Karpas-422 (cell line): Measurements from ENCODE around the gene DCST2. TPM values are rescaled to one million over a fixed set of nuclear protein-coding genes. Genes with fewer than 3 reads are reported as not detected.
A peak's percentile ranks its signal among the peaks of the same experiment; 100 is the strongest.
"Not testable (repeated sequence)": the region's sequence is repeated elsewhere in the genome, so short reads cannot be mapped to it uniquely, and the experiment has no call there.

Source experiments
- DNase-seq: peaks from one replicate; pipeline ENCODE4 v3.0.0-alpha.2; 2015
- H2AFZ ChIP-seq: fragments of 200-600 bp; sonication (generic); 2 replicates; pipeline ENCODE4 v1.6.1; 2014; ENCODE audit warnings: antibody characterized with exemption, low read length, mixed read lengths
- H3K27ac ChIP-seq: fragments of 200-600 bp; sonication (generic); 2 replicates; pipeline ENCODE4 v1.5.1; 2014; ENCODE audit warnings: mild to moderate bottlenecking, low read length, moderate library complexity
- H3K27me3 ChIP-seq: fragments of 200-600 bp; sonication (generic); 2 replicates; pipeline ENCODE4 v1.6.1; 2014; ENCODE audit warnings: low read length, mixed read lengths
- H3K36me3 ChIP-seq: fragments of 200-600 bp; sonication (generic); 2 replicates; pipeline ENCODE4 v1.6.1; 2014; ENCODE audit warnings: low read length, mixed read lengths; ENCODE audit not compliant: insufficient read depth
- H3K4me1 ChIP-seq: fragments of 200-600 bp; sonication (generic); 2 replicates; pipeline ENCODE4 v1.6.1; 2014; ENCODE audit warnings: mild to moderate bottlenecking, low read length, mixed read lengths
- H3K4me2 ChIP-seq: fragments of 200-600 bp; sonication (generic); 2 replicates; pipeline ENCODE4 v1.6.1; 2014; ENCODE audit warnings: low read length, low read depth, mild to moderate bottlenecking; ENCODE audit not compliant: poor library complexity, severe bottlenecking
- H3K4me3 ChIP-seq: fragments of 200-600 bp; sonication (generic); 2 replicates; pipeline ENCODE4 v1.5.1; 2014; ENCODE audit warnings: mild to moderate bottlenecking, antibody characterized with exemption, low read length, mixed read lengths
- H3K79me2 ChIP-seq: fragments of 200-600 bp; sonication (generic); 2 replicates; pipeline ENCODE4 v1.6.1; 2014; ENCODE audit warnings: mild to moderate bottlenecking, low read length, mixed read lengths
- H3K9ac ChIP-seq: fragments of 200-600 bp; sonication (generic); 2 replicates; pipeline ENCODE4 v1.6.0; 2014; ENCODE audit warnings: low read length
- H3K9me2 ChIP-seq: fragments of 200-600 bp; sonication (generic), shearing (Covaris generic); replicated peaks from 2 replicates; pipeline ENCODE4 v1.6.0; 2014; ENCODE audit warnings: mild to moderate bottlenecking, low read length, moderate library complexity; ENCODE audit not compliant: insufficient read depth
- H3K9me3 ChIP-seq: fragments of 300-700, 200-600 bp; sonication (generic); 2 replicates; pipeline ENCODE4 v1.6.1; 2014; ENCODE audit warnings: low read length, mixed read lengths
- H4K20me1 ChIP-seq: fragments of 200-600 bp; sonication (generic); 2 replicates; pipeline ENCODE4 v1.6.1; 2014; ENCODE audit warnings: mild to moderate bottlenecking, antibody characterized with exemption, low read length, low read depth; ENCODE audit not compliant: insufficient read depth
- total RNA-seq: library from RNA; depleted of rRNA; stranded (reverse); fragments of >200 nt; shearing (Covaris generic); gene quantifications from 2 replicates; pipeline ENCODE4 v1.2.3, GENCODE V29; 2014; ENCODE audit warnings: low replicate concordance

The DCST2 gene
- total RNA-seq, 1 experiment from 2014 or later: 3.5 TPM

DNA sequence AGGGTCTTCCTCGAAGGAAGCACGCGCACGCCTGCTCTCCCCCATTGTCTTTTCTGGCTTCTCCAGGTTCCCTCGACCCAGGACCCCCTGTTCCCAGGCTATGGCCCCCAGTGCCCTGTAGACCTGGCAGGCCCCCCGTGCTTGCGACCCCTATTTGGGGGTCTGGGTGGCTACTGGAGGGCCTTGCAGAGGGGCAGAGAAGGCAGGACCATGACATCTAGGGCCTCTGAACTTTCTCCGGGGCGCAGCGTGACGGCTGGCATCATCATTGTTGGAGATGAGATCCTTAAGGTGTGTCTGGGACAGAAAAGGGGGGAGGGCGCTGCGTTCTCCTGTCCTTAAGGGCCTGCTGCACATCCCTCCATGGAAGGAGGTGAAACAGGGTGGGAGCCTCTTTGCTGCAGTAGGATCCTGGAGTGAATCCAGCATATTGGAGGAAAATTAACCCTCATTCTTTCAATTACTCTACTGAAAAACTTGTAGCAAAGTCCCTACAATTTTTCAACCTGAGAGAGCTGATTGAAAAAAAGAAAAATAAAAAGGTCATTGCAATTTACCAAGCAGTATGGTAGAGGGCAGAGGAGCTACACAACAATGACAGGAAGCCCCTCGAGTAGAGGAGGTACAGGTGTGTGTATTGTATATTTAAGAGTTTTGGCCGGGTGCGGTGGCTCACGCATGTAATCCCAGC lies 49.7 kb downstream of the DCST2 start:
- peaks cover 23% of the 10 kb centered on the region for H3K79me2 ChIP-seq
- H3K4me3 ChIP-seq: peak overlapping the region; percentile 92
- peak overlapping the region; percentile 64; the same call in 1 of the 2 replicates for H3K27ac ChIP-seq
- DNase-seq: no peak
- H3K9me3 ChIP-seq: no peaks in the 10 kb centered on the region
- peak overlapping the region; percentile 91 for H3K9ac ChIP-seq
- no peaks in the 10 kb centered on the region for H3K27me3 ChIP-seq
- peaks cover 17% of the 10 kb centered on the region for H3K4me1 ChIP-seq
- peaks cover 21% of the 10 kb centered on the region for H3K36me3 ChIP-seq
- peak overlapping the region; percentile 86 for H3K4me2 ChIP-seq
- no peaks in the 10 kb centered on the region for H4K20me1 ChIP-seq
- H2AFZ ChIP-seq: no peak overlapping the region
- H3K9me2 ChIP-seq: no peaks in the 10 kb centered on the region

- peak within 1 kb of the TSS; percentile 92 for H3K4me3 ChIP-seq
- no peaks in the 10 kb centered on the region for H3K27me3 ChIP-seq
- H3K36me3 ChIP-seq: peaks cover 20% of the 10 kb centered on the region
- peak; percentile 99 for DNase-seq
- H4K20me1 ChIP-seq: no peaks in the 10 kb centered on the region
- H3K79me2 ChIP-seq: peaks cover 27% of the 10 kb centered on the region
- H3K9me2 ChIP-seq: no peaks in the 10 kb centered on the region
- H3K9me3 ChIP-seq: no peaks in the 10 kb centered on the region
- peaks cover 17% of the 10 kb centered on the region for H3K4me1 ChIP-seq
- peak within 1 kb of the TSS; percentile 86 for H3K4me2 ChIP-seq
- peak within 1 kb of the TSS; percentile 50; the same call in 1 of the 2 replicates for H2AFZ ChIP-seq
- H3K9ac ChIP-seq: peak within 1 kb of the TSS; percentile 91
- H3K27ac ChIP-seq: peak within 1 kb of the TSS; percentile 67
These were observed 50.5 kb downstream of the DCST2 start, which contains the start of gene FLAD1 for GRCh38 chr1:154982897-154983648. FLAD1 (plus strand) TSS chr1:154983344; CDS start chr1:154983695, 351 bp downstream.

- Histone ChIP-seq H4K20me1 (no peaks in the 10 kb centered on the region), H2AFZ (no peak overlapping the region), H3K36me3 (peaks cover 20% of the 10 kb centered on the region), H3K9ac (peak overlapping the region; percentile 62), H3K27ac (peak overlapping the region; percentile 67), H3K9me2 (no peaks in the 10 kb centered on the region), H3K4me3 (peak overlapping the region; percentile 92), H3K79me2 (peaks cover 33% of the 10 kb centered on the region), H3K9me3 (no peaks in the 10 kb centered on the region), H3K4me1 (peaks cover 21% of the 10 kb centered on the region), H3K4me2 (peak overlapping the region; percentile 86), H3K27me3 (no peaks in the 10 kb centered on the region)
- no peak for DNase-seq
These were observed 51.2 kb downstream of the DCST2 start for GRCh38 chr1:154982341-154982740.

GRCh38 chr1:154978360-154978759 lies 55.2 kb downstream of the DCST2 start:
- Histone ChIP-seq H2AFZ (no peak overlapping the region), H3K27me3 (no peaks in the 10 kb centered on the region), H3K9ac (no peak overlapping the region), H3K9me3 (no peaks in the 10 kb centered on the region), H3K4me3 (no peak overlapping the region), H3K79me2 (peaks cover 44% of the 10 kb centered on the region), H3K36me3 (peaks cover 26% of the 10 kb centered on the region), H4K20me1 (no peaks in the 10 kb centered on the region), H3K4me2 (no peak overlapping the region), H3K27ac (peak overlapping the region; percentile 94; the same call in 1 of the 2 replicates), H3K9me2 (no peaks in the 10 kb centered on the region), H3K4me1 (peaks cover 29% of the 10 kb centered on the region)
- no peak for DNase-seq

DNA sequence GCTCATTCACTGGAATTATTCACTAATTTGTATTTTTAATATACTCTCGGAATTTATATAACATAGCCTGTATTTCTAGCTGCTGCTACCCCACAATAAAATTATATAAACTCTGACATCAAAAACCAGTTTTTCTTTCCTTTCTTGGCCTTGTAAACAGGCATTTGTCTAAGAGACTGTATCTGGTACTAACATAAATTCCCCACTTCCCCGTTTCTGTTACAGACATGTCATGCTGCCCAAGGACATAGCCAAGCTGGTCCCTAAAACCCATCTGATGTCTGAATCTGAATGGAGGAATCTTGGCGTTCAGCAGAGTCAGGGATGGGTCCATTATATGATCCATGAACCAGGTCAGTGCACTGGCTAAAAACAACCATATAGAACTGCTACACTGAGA lies 55.8 kb downstream of the DCST2 start:
- H3K9me3 ChIP-seq, H2AFZ ChIP-seq, H3K9ac ChIP-seq, DNase-seq, H3K4me3 ChIP-seq, H3K9me2 ChIP-seq, H3K27me3 ChIP-seq, H4K20me1 ChIP-seq: not testable (repeated sequence)
- H3K27ac ChIP-seq: peak overlapping the region; percentile 94
- H3K4me1 ChIP-seq: peaks cover 33% of the 10 kb centered on the region
- H3K36me3 ChIP-seq: peaks cover 26% of the 10 kb centered on the region
- H3K4me2 ChIP-seq: peak overlapping the region; percentile 23
- peaks cover 46% of the 10 kb centered on the region for H3K79me2 ChIP-seq

DNA sequence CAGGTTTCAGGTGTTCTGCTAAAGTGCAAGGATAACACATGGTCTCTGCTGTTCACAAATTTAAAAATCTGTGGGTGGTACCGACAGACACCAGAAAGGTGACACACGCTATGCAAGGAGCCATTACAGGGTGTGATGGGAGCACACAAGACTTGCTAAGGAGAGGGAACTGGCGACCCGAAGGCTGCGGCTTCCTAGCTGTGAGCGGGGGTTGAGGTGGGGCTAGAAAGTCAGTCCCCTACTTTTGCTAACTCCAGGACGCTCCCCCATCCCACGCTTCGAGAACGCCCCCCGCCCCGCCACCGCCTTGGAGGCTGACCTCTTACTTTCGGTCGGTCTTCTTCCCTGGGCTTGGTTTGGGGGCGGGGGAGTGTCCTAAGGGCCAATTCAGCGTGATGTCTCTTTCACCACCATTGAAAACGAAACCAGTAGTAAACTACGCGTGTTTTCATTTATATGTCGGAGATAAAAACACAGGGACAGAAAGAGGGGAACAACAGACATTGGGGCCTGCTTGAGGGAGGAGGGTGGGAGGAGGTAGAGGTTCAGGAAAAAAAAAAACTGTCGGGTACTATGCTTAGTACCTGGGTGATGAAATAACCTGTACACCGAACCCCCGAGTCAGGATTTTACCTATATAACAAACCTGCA lies 58.0 kb downstream of the DCST2 start:
- H3K79me2 ChIP-seq: peaks cover 62% of the 10 kb centered on the region

DNA sequence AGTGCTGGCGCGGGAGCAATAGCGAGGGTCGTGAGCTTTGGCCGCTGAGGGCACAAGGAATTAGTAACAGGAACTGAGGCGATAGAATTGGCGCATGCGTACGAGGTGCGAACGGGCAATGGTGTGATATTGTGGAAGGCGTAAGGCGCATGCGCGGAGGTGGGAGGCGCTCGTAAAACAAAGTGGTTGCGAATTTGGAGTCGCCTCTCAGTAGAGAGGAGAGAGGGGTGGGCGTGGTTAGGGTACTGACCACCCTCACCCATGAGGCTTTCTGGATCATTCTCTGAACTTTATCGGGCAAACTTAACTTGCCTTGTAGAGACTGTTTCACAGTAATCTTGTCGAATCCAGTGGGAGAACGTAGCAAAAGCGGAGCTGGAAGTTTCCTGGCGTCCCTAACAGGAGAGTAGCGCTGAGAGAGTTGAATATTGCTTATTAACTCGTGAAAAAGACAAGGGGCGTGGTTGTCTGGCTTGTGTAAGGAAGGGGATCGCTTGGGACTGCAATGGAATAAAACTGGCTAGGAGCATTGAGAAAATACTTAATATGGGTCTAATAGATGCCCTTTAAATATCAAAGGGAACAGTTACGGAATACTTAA lies 58.7 kb downstream of the DCST2 start:
- H3K9me3 ChIP-seq: no peaks in the 10 kb centered on the region
- peak overlapping the region; percentile 79 for H3K9ac ChIP-seq
- no peaks in the 10 kb centered on the region for H3K27me3 ChIP-seq
- H3K79me2 ChIP-seq: peaks cover 68% of the 10 kb centered on the region
- H3K4me3 ChIP-seq: peak overlapping the region; percentile 73
- H3K27ac ChIP-seq: peak overlapping the region; percentile 94
- H4K20me1 ChIP-seq: no peaks in the 10 kb centered on the region
- peak overlapping the region; percentile 79 for H3K4me2 ChIP-seq
- peaks cover 48% of the 10 kb centered on the region for H3K4me1 ChIP-seq
- H3K9me2 ChIP-seq: no peaks in the 10 kb centered on the region
- no peak overlapping the region for H2AFZ ChIP-seq
- peaks cover 26% of the 10 kb centered on the region for H3K36me3 ChIP-seq
- peak; percentile 98 for DNase-seq

More for the DNA sequence above, 58.0 kb downstream of the DCST2 start:
- Histone ChIP-seq H3K9me2 (no peaks in the 10 kb centered on the region), H3K27ac (peak overlapping the region; percentile 94), H2AFZ (no peak overlapping the region), H4K20me1 (no peaks in the 10 kb centered on the region), H3K27me3 (no peaks in the 10 kb centered on the region), H3K9ac (peak overlapping the region; percentile 79), H3K4me3 (peak overlapping the region; percentile 73), H3K36me3 (peaks cover 26% of the 10 kb centered on the region), H3K4me1 (peaks cover 42% of the 10 kb centered on the region), H3K9me3 (no peaks in the 10 kb centered on the region), H3K4me2 (peak overlapping the region; percentile 79)
- DNase-seq: peak; percentile 76
